K562 (cell line): ENCODE data around the gene HCRTR1. TPM values are rescaled to one million over a fixed set of nuclear protein-coding genes. Genes with fewer than 3 reads are reported as not detected.

Experiments used
- E2F1 ChIP-seq: sonication (generic); formaldehyde crosslinking; IDR thresholded peaks from 2 replicates; pipeline ENCODE4 v1.8.1; 2023; ENCODE audit warnings: mild to moderate bottlenecking, missing genetic modification reagents, moderate library complexity
- ELK1 ChIP-seq: sonication (generic); formaldehyde crosslinking; IDR thresholded peaks from 2 replicates; pipeline ENCODE4 v1.8.1; 2022; ENCODE audit warnings: missing genetic modification reagents
- EP300 ChIP-seq: IDR thresholded peaks from 2 replicates; pipeline ENCODE4 v1.6.1; 2012; ENCODE audit warnings: low read length, improper control_type of control experiment
- JUN ChIP-seq, 2 experiments: sonication (generic) in 1 of 2; formaldehyde crosslinking in 1 of 2; IDR thresholded peaks; 2 replicates each; pipeline versions ENCODE4 v1.6.1 to v1.8.0; 2012 to 2022; ENCODE audit warnings: borderline replicate concordance in 2 of 2, mild to moderate bottlenecking in 2 of 2, improper control_type of control experiment in 1 of 2, low read depth in 1 of 2, low read length in 1 of 2, missing genetic modification reagents in 1 of 2
- KHSRP ChIP-seq: fragments of 450-650 bp; IDR thresholded peaks from 2 replicates; pipeline ENCODE4 v1.6.1; 2017
- MAX ChIP-seq: sonication (generic); formaldehyde crosslinking; IDR thresholded peaks from 2 replicates; pipeline ENCODE4 v1.9.0; 2022; ENCODE audit warnings: mild to moderate bottlenecking, missing genetic modification reagents
- MLLT1 ChIP-seq, 2 experiments: fragments of 450-650 bp; IDR thresholded peaks; 2 replicates each; pipeline ENCODE4 v1.6.1; 2016
- MYBL2 ChIP-seq, 2 experiments: fragments of 450-650 bp in 1 of 2; sonication (generic) in 1 of 2; formaldehyde crosslinking in 1 of 2; IDR thresholded peaks; 2 replicates each; pipeline versions ENCODE4 v1.6.1 to v1.8.1; 2017 to 2022; ENCODE audit warnings: borderline replicate concordance in 1 of 2, inconsistent platforms in 1 of 2, low read depth in 1 of 2, mild to moderate bottlenecking in 1 of 2, missing genetic modification reagents in 1 of 2, moderate library complexity in 1 of 2
- NFYB ChIP-seq: IDR thresholded peaks from 2 replicates; pipeline ENCODE4 v1.6.1; 2011; ENCODE audit warnings: mild to moderate bottlenecking, moderate library complexity; ENCODE audit not compliant: insufficient read length; ENCODE audit errors: extremely low read depth
- PRPF4 ChIP-seq: fragments of 200-400 bp; formaldehyde crosslinking; IDR thresholded peaks from one replicate; pipeline ENCODE4 v1.6.1; 2017; ENCODE audit warnings: low read length, low read depth, mild to moderate bottlenecking; ENCODE audit not compliant: insufficient read depth, poor library complexity, severe bottlenecking
- PTRF ChIP-seq: fragments of 450-650 bp; IDR thresholded peaks from 2 replicates; pipeline ENCODE4 v1.6.1; 2016; ENCODE audit warnings: mild to moderate bottlenecking, missing genetic modification characterization, missing compliant biosample characterization
- RAD21 ChIP-seq, 2 experiments: fragments of 250-450 bp in 1 of 2; fragments of 450-650 bp in 1 of 2; sonication (Bioruptor Pico) in 1 of 2; formaldehyde crosslinking in 1 of 2; IDR thresholded peaks in 1 of 2; conservative IDR thresholded peaks in 1 of 2; 2 replicates each; pipeline versions ENCODE4 v1.4.0 to v1.8.0; 2020 to 2022; ENCODE audit warnings: mild to moderate bottlenecking in 2 of 2, moderate library complexity in 1 of 2
- RBM34 ChIP-seq: fragments of 200-400 bp; formaldehyde crosslinking; IDR thresholded peaks from 2 replicates; pipeline ENCODE4 v1.6.1; 2018; ENCODE audit warnings: low read length, borderline replicate concordance; ENCODE audit not compliant: insufficient read depth
- RNF219 ChIP-seq: fragments of 250-450 bp; sonication (Bioruptor Pico); IDR thresholded peaks from 2 replicates; pipeline ENCODE4 v1.5.0; 2022; ENCODE audit warnings: mild to moderate bottlenecking
- SPI1 ChIP-seq: IDR thresholded peaks from 2 replicates; pipeline ENCODE4 v1.6.1; 2011; ENCODE audit warnings: low read depth, low read length, control low read depth, borderline replicate concordance
- TAF1 ChIP-seq: IDR thresholded peaks from 2 replicates; pipeline ENCODE4 v1.6.1; 2011; ENCODE audit warnings: mild to moderate bottlenecking, low read length, moderate library complexity; ENCODE audit not compliant: insufficient read depth, control insufficient read depth, severe bottlenecking; ENCODE audit errors: extremely low read depth
- THRAP3 ChIP-seq: fragments of 450-650 bp; IDR thresholded peaks from 2 replicates; pipeline ENCODE4 v1.6.1; 2016; ENCODE audit warnings: mild to moderate bottlenecking, inconsistent platforms, borderline replicate concordance
- YY1 ChIP-seq, 3 experiments: IDR thresholded peaks; 2 replicates each; pipeline ENCODE4 v1.6.1; 2011; ENCODE audit warnings: low read length in 2 of 3, mild to moderate bottlenecking in 2 of 3, moderate library complexity in 2 of 3, borderline replicate concordance in 1 of 3, control low read depth in 1 of 3, low read depth in 1 of 3; ENCODE audit not compliant: insufficient read depth in 3 of 3, insufficient replicate concordance in 2 of 3, control insufficient read depth in 1 of 3, insufficient read length in 1 of 3; ENCODE audit errors: extremely low read depth in 1 of 3
- ZNF384 ChIP-seq: IDR thresholded peaks from 2 replicates; pipeline ENCODE4 v1.6.1; 2012; ENCODE audit warnings: low read depth, low read length, improper control_type of control experiment
- polyA plus RNA-seq, 8 experiments: library from polyadenylated mRNA; depleted of rRNA in 4 of 8; stranded (reverse) in 5 of 8; unstranded in 3 of 8; fragments of >200 nt; fragmentation: Nextera tagmentation in 2 of 8; fragmentation: Illumina TruSeq in 1 of 8; extraction: Ambion mirVana in 2 of 8; extraction: Trizol in 1 of 8; gene quantifications; 2 replicates each; pipeline versions ENCODE4 v1.2.1 to v1.2.3, GENCODE V29; 2011 to 2014; ENCODE audit warnings: inconsistent platforms in 1 of 8, missing spikeins in 1 of 8
- total RNA-seq, 7 experiments: library from RNA; depleted of rRNA in 6 of 7; stranded (reverse); fragments of >200 nt in 6 of 7; fragmentation: Illumina TruSeq in 2 of 7; extraction: Trizol in 2 of 7; gene quantifications; 2 replicates each; pipeline versions ENCODE4 v1.2.1 to v1.2.3, GENCODE V29; 2011 to 2021; ENCODE audit warnings: low replicate concordance in 1 of 7

HCRTR1 gene
- total and polyA plus RNA-seq, 9 of the 15 experiments (the other 6 are each of a cell fraction or from before 2014, with no cell fraction given), result not detected

GRCh38 chr1:31574749-31575368, 42.6 kb upstream of the HCRTR1 start (continued):
- no peak for TF ChIP-seq RBM34
- TF ChIP-seq JUN (IDR thresholded peaks at IDR 0.05; ENCODE audit: borderline replicate concordance, low read depth, low read length), result no peak
- no peak for TF ChIP-seq JUN (CRISPR knock-in tag; IDR thresholded peaks at IDR 0.05; ENCODE audit: borderline replicate concordance)
- TF ChIP-seq MYBL2 (IDR thresholded peaks at IDR 0.05; ENCODE audit: low read depth), result no peak
- no peak for TF ChIP-seq MYBL2 (CRISPR knock-in tag; IDR thresholded peaks at IDR 0.05; ENCODE audit: borderline replicate concordance)
- TF ChIP-seq MLLT1 (IDR thresholded peaks at IDR 0.05), result no peak
- no peak for TF ChIP-seq PRPF4
- TF ChIP-seq PTRF (tag), result no peak
- peak; percentile 24; the same call in 1 of the 2 replicates for TF ChIP-seq EP300
- TF ChIP-seq ZNF384, result 0 out of 2 replicates have a peak, but pooled peaks have one; percentile 14
- TF ChIP-seq THRAP3, result no peak
- TF ChIP-seq KHSRP, result no peak
- TF ChIP-seq SPI1, result no peak
- no peak for TF ChIP-seq RAD21 (CRISPR knock-in tag; conservative IDR thresholded peaks at IDR 0.05 in 1 of 2, IDR thresholded peaks at IDR 0.05 in 1 of 2)
- TF ChIP-seq NFYB, result no peak
- TF ChIP-seq RNF219 (CRISPR knock-in tag), result no peak
- no peak for TF ChIP-seq YY1 (IDR thresholded peaks at IDR 0.05; ENCODE audit: borderline replicate concordance in 1 of 3, control insufficient read depth in 1 of 3, extremely low read depth in 1 of 3, insufficient read depth in 3 of 3, insufficient read length in 1 of 3, insufficient replicate concordance in 2 of 3, low read depth in 1 of 3, low read length in 2 of 3)
- no peak for TF ChIP-seq ELK1 (CRISPR knock-in tag)
- no peak for TF ChIP-seq E2F1 (CRISPR knock-in tag)
- no peak for TF ChIP-seq TAF1
- no peak for TF ChIP-seq MAX (CRISPR knock-in tag)
